Measurements from ENCODE around the gene KLRB1. TPM values are rescaled to one million over a fixed set of nuclear protein-coding genes. Genes with fewer than 3 reads are reported as not detected.
"Not testable (repeated sequence)": the region's sequence is repeated elsewhere in the genome, so short reads cannot be mapped to it uniquely, and the experiment has no call there.

Gene KLRB1
- polyA plus RNA-seq, 4 donors: 2.5 to 15.9 (median 4.5) TPM

- 58 to 89% (median 86%) methylated on average over 6 of the region's 6 CpGs for WGBS, 3 donors
- no peak overlapping the region for H3K27ac ChIP-seq (ENCODE audit: low read depth in 1 of 3, low read length in 2 of 3)
Measured at GRCh38 chr12:9617124-9617523, 9.4 kb upstream of the KLRB1 start.

GRCh38 chr12:9615420-9616136, 7.9 kb upstream of the KLRB1 start:
- Histone ChIP-seq H3K27ac (ENCODE audit: low read depth in 1 of 3, low read length in 2 of 3) (no peak overlapping the region), H3K27me3 (ENCODE audit: control insufficient read depth in 3 of 3, insufficient read depth in 3 of 3, low read length in 3 of 3) (no peaks in the 10 kb centered on the region), H3K36me3 (ENCODE audit: control insufficient read depth in 3 of 3, insufficient read depth in 2 of 3, low read depth in 1 of 3, low read length in 3 of 3) (no peaks in the 10 kb centered on the region), H3K4me1 (ENCODE audit: control insufficient read depth in 3 of 3, insufficient read depth in 2 of 3, low read depth in 1 of 3, low read length in 2 of 3) (no peaks in the 10 kb centered on the region), H3K4me3 (ENCODE audit: low read depth in 1 of 3, low read length in 3 of 3) (no peak overlapping the region), H3K9me3 (ENCODE audit: control insufficient read depth in 2 of 2, insufficient read depth in 1 of 2, low read depth in 1 of 2, low read length in 1 of 2) (peaks cover 0 to 5% of the 10 kb centered on the region in 2 donors)
- WGBS, 3 donors: 51 to 59% (median 55%) methylated on average over 5 of the region's 5 CpGs
- FAIRE-seq (no peak), DNase-seq (peak in 1 of 2 donors; percentile 46)

More at GRCh38 chr12:9617124-9617523, 9.4 kb upstream of the KLRB1 start:
- DNase-seq (no peak), FAIRE-seq (no peak)
- Histone ChIP-seq H3K9me3 (ENCODE audit: control insufficient read depth in 2 of 2, insufficient read depth in 1 of 2, low read depth in 1 of 2, low read length in 1 of 2) (no peaks in the 10 kb centered on the region), H3K4me1 (ENCODE audit: control insufficient read depth in 3 of 3, insufficient read depth in 2 of 3, low read depth in 1 of 3, low read length in 2 of 3) (no peaks in the 10 kb centered on the region), H3K36me3 (ENCODE audit: control insufficient read depth in 3 of 3, insufficient read depth in 2 of 3, low read depth in 1 of 3, low read length in 3 of 3) (no peaks in the 10 kb centered on the region), H3K4me3 (ENCODE audit: low read depth in 1 of 3, low read length in 3 of 3) (no peak overlapping the region), H3K27me3 (ENCODE audit: control insufficient read depth in 3 of 3, insufficient read depth in 3 of 3, low read length in 3 of 3) (no peaks in the 10 kb centered on the region)

- H3K27me3 ChIP-seq (ENCODE audit: control insufficient read depth in 3 of 3, insufficient read depth in 3 of 3, low read length in 3 of 3); H3K9me3 ChIP-seq (ENCODE audit: control insufficient read depth in 2 of 2, insufficient read depth in 1 of 2, low read depth in 1 of 2, low read length in 1 of 2); H3K27ac ChIP-seq (ENCODE audit: low read depth in 1 of 3, low read length in 2 of 3); H3K4me3 ChIP-seq (ENCODE audit: low read depth in 1 of 3, low read length in 3 of 3); FAIRE-seq; H3K36me3 ChIP-seq (ENCODE audit: control insufficient read depth in 3 of 3, insufficient read depth in 2 of 3, low read depth in 1 of 3, low read length in 3 of 3); DNase-seq; H3K4me1 ChIP-seq (ENCODE audit: control insufficient read depth in 3 of 3, insufficient read depth in 2 of 3, low read depth in 1 of 3, low read length in 2 of 3): not testable (repeated sequence)
- 88 to 93% (median 90%) methylated on average over 5 of the region's 5 CpGs for WGBS, 3 donors
Measured at GRCh38 chr12:9610606-9611005, 2.9 kb upstream of the KLRB1 start.

- FAIRE-seq (no peak), DNase-seq (no peak)
- peaks cover 0 to 5% of the 10 kb centered on the region in 2 donors for H3K9me3 ChIP-seq (ENCODE audit: control insufficient read depth in 2 of 2, insufficient read depth in 1 of 2, low read depth in 1 of 2, low read length in 1 of 2)
- WGBS, 3 donors: 75 to 87% (median 87%) methylated on average over 4 of the region's 4 CpGs
- H3K27me3 ChIP-seq (ENCODE audit: control insufficient read depth in 3 of 3, insufficient read depth in 3 of 3, low read length in 3 of 3): no peaks in the 10 kb centered on the region
- no peaks in the 10 kb centered on the region for H3K36me3 ChIP-seq (ENCODE audit: control insufficient read depth in 3 of 3, insufficient read depth in 2 of 3, low read depth in 1 of 3, low read length in 3 of 3)
- H3K27ac ChIP-seq (ENCODE audit: low read depth in 1 of 3, low read length in 2 of 3): peak overlapping the region in 1 of 3 donors; percentile 50
- H3K4me1 ChIP-seq (ENCODE audit: control insufficient read depth in 3 of 3, insufficient read depth in 2 of 3, low read depth in 1 of 3, low read length in 2 of 3): no peaks in the 10 kb centered on the region
- H3K4me3 ChIP-seq (ENCODE audit: low read depth in 1 of 3, low read length in 3 of 3): peak overlapping the region in 1 of 3 donors; percentile 14
Measured at GRCh38 chr12:9606736-9607372, 862 bp downstream of the KLRB1 start.

- FAIRE-seq (no peak), DNase-seq (no peak)
- Histone ChIP-seq H3K27ac (ENCODE audit: low read depth in 1 of 3, low read length in 2 of 3) (no peak overlapping the region), H3K27me3 (ENCODE audit: control insufficient read depth in 3 of 3, insufficient read depth in 3 of 3, low read length in 3 of 3) (no peaks in the 10 kb centered on the region), H3K4me3 (ENCODE audit: low read depth in 1 of 3, low read length in 3 of 3) (no peak overlapping the region), H3K36me3 (ENCODE audit: control insufficient read depth in 3 of 3, insufficient read depth in 2 of 3, low read depth in 1 of 3, low read length in 3 of 3) (no peaks in the 10 kb centered on the region), H3K9me3 (ENCODE audit: control insufficient read depth in 2 of 2, insufficient read depth in 1 of 2, low read depth in 1 of 2, low read length in 1 of 2) (peaks cover 0 to 5% of the 10 kb centered on the region in 2 donors), H3K4me1 (ENCODE audit: control insufficient read depth in 3 of 3, insufficient read depth in 2 of 3, low read depth in 1 of 3, low read length in 2 of 3) (no peaks in the 10 kb centered on the region)
- WGBS, 3 donors: 80 to 90% (median 82%) methylated on average over 3 of the region's 3 CpGs
Measured at GRCh38 chr12:9606247-9606646, 1.5 kb downstream of the KLRB1 start.

GRCh38 chr12:9605483-9605882, 2.2 kb downstream of the KLRB1 start:
- DNase-seq: no peak
- no peaks in the 10 kb centered on the region for H3K36me3 ChIP-seq (ENCODE audit: control insufficient read depth in 3 of 3, insufficient read depth in 2 of 3, low read depth in 1 of 3, low read length in 3 of 3)
- no peak overlapping the region for H3K4me3 ChIP-seq (ENCODE audit: low read depth in 1 of 3, low read length in 3 of 3)
- no peak overlapping the region for H3K27ac ChIP-seq (ENCODE audit: low read depth in 1 of 3, low read length in 2 of 3)
- 82 to 90% (median 89%) methylated on average over 2 of the region's 2 CpGs for WGBS, 3 donors
- FAIRE-seq: no peak
- H3K9me3 ChIP-seq (ENCODE audit: control insufficient read depth in 2 of 2, insufficient read depth in 1 of 2, low read depth in 1 of 2, low read length in 1 of 2): no peaks in the 10 kb centered on the region
- no peaks in the 10 kb centered on the region for H3K4me1 ChIP-seq (ENCODE audit: control insufficient read depth in 3 of 3, insufficient read depth in 2 of 3, low read depth in 1 of 3, low read length in 2 of 3)
- H3K27me3 ChIP-seq (ENCODE audit: control insufficient read depth in 3 of 3, insufficient read depth in 3 of 3, low read length in 3 of 3): no peaks in the 10 kb centered on the region

- no peak overlapping the region for H3K4me3 ChIP-seq (ENCODE audit: low read depth in 1 of 3, low read length in 3 of 3)
- H3K4me1 ChIP-seq (ENCODE audit: control insufficient read depth in 3 of 3, insufficient read depth in 2 of 3, low read depth in 1 of 3, low read length in 2 of 3): no peaks in the 10 kb centered on the region
- no peak overlapping the region for H3K27ac ChIP-seq (ENCODE audit: low read depth in 1 of 3, low read length in 2 of 3)
- no peaks in the 10 kb centered on the region for H3K9me3 ChIP-seq (ENCODE audit: control insufficient read depth in 2 of 2, insufficient read depth in 1 of 2, low read depth in 1 of 2, low read length in 1 of 2)
- H3K36me3 ChIP-seq (ENCODE audit: control insufficient read depth in 3 of 3, insufficient read depth in 2 of 3, low read depth in 1 of 3, low read length in 3 of 3): no peaks in the 10 kb centered on the region
- 87 to 98% (median 89%) methylated on average over 5 of the region's 5 CpGs for WGBS, 3 donors
- FAIRE-seq (no peak), DNase-seq (no peak)
- no peaks in the 10 kb centered on the region for H3K27me3 ChIP-seq (ENCODE audit: control insufficient read depth in 3 of 3, insufficient read depth in 3 of 3, low read length in 3 of 3)
Measured at GRCh38 chr12:9604287-9604686, 3.4 kb downstream of the KLRB1 start.

- not testable (repeated sequence) for H3K27ac ChIP-seq (ENCODE audit: low read depth in 1 of 3, low read length in 2 of 3); H3K9me3 ChIP-seq (ENCODE audit: control insufficient read depth in 2 of 2, insufficient read depth in 1 of 2, low read depth in 1 of 2, low read length in 1 of 2); H3K36me3 ChIP-seq (ENCODE audit: control insufficient read depth in 3 of 3, insufficient read depth in 2 of 3, low read depth in 1 of 3, low read length in 3 of 3); H3K27me3 ChIP-seq (ENCODE audit: control insufficient read depth in 3 of 3, insufficient read depth in 3 of 3, low read length in 3 of 3); H3K4me3 ChIP-seq (ENCODE audit: low read depth in 1 of 3, low read length in 3 of 3); H3K4me1 ChIP-seq (ENCODE audit: control insufficient read depth in 3 of 3, insufficient read depth in 2 of 3, low read depth in 1 of 3, low read length in 2 of 3); DNase-seq; FAIRE-seq
- 70 to 73% (median 72%) methylated on average over 3 of the region's 3 CpGs for WGBS, 3 donors
Measured at GRCh38 chr12:9600426-9600825, 7.3 kb downstream of the KLRB1 start.

All from small intestine (tissue), 7 donors.